Measurements from ENCODE around the gene ATRN. TPM values are rescaled to one million over a fixed set of nuclear protein-coding genes. Genes with fewer than 3 reads are reported as not detected.

ATRN gene
- total and polyA plus RNA-seq, 4 experiments from 2014 or later: 4.0 to 12.5 (median 10.1) TPM

DNA sequence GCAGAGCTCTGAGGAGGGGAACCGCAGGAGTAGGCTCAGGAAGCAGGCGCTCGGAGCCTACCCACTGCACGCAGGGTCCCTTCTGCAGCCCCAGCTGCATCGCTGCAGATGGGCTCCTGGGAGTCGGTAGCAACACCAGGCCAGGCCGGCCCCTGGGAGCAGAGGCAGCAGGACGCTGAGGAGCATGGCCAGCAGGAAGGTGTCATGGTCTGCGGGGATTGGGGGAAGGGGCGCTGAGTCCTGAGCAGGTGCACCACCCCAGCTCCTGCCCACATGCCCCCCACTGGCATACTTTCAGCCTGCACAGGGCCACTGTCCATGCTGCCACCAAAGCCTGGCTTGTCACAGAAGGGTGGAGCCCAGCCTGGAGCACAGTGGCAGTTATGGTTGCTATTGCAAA, 200.1 kb downstream of the ATRN start:
- no peaks in the 10 kb centered on the region for H3K36me3 ChIP-seq (ENCODE audit: insufficient read depth, low read length)
- H3K27me3 ChIP-seq (ENCODE audit: insufficient read depth, low read length): peaks cover 18% of the 10 kb centered on the region
- intact Hi-C loops (cut with micrococcal nuclease): no loop called here
- Mint-ChIP-seq H3K4me3 (no peak overlapping the region), H3K27me3 (peaks cover 27 to 35% of the 10 kb centered on the region in 2 donors), H3K36me3 (no peaks in the 10 kb centered on the region), H3K27ac (no peak overlapping the region), H3K9me3 (peaks cover 0 to 2% (median 0%) of the 10 kb centered on the region in 8 donors), H3K4me1 (peaks cover 9 to 29% (median 15%) of the 10 kb centered on the region in 4 donors)
- H3K4me3 ChIP-seq (ENCODE audit: low read length in 2 of 2): no peak overlapping the region
- peaks cover 10% of the 10 kb centered on the region for H3K4me1 ChIP-seq (ENCODE audit: insufficient read depth, low read length)
- ChIA-PET POLR2A (ENCODE audit: partially characterized antibody) (no interaction called here), CTCF (ENCODE audit: partially characterized antibody) (no interaction called here)
- H3K9me3 ChIP-seq (ENCODE audit: control insufficient read depth in 1 of 2, low read length in 2 of 2): no peaks in the 10 kb centered on the region
- DNase-seq: no peak
- no peak overlapping the region for H3K27ac ChIP-seq (ENCODE audit: low read depth, low read length)

GRCh38 chr20:3671986-3672546, 201.2 kb downstream of the ATRN start:
- H3K27ac Mint-ChIP-seq: no peak overlapping the region
- peaks cover 5 to 24% (median 12%) of the 10 kb centered on the region in 4 donors for H3K4me1 Mint-ChIP-seq
- H3K9me3 Mint-ChIP-seq: peaks cover 0 to 2% (median 0%) of the 10 kb centered on the region in 8 donors
- H3K36me3 Mint-ChIP-seq: no peaks in the 10 kb centered on the region
- no peak for DNase-seq
- peaks cover 18% of the 10 kb centered on the region for H3K27me3 ChIP-seq (ENCODE audit: insufficient read depth, low read length)
- H3K4me1 ChIP-seq (ENCODE audit: insufficient read depth, low read length): peaks cover 3% of the 10 kb centered on the region
- H3K27ac ChIP-seq (ENCODE audit: low read depth, low read length): no peak overlapping the region
- peak overlapping the region in 1 of 8 donors; percentile 41 for H3K4me3 Mint-ChIP-seq
- POLR2A ChIA-PET (ENCODE audit: partially characterized antibody): no interaction called here
- H3K9me3 ChIP-seq (ENCODE audit: control insufficient read depth in 1 of 2, low read length in 2 of 2): no peaks in the 10 kb centered on the region
- no peaks in the 10 kb centered on the region for H3K36me3 ChIP-seq (ENCODE audit: insufficient read depth, low read length)
- CTCF ChIA-PET (ENCODE audit: partially characterized antibody): no interaction called here
- H3K27me3 Mint-ChIP-seq: peaks cover 30 to 39% of the 10 kb centered on the region in 2 donors
- H3K4me3 ChIP-seq (ENCODE audit: low read length in 2 of 2): no peak overlapping the region
- intact Hi-C loops (cut with micrococcal nuclease): no loop called here

- Mint-ChIP-seq H3K27me3 (peaks cover 30 to 38% of the 10 kb centered on the region in 2 donors), H3K4me1 (peaks cover 5 to 19% (median 9%) of the 10 kb centered on the region in 4 donors), H3K36me3 (no peaks in the 10 kb centered on the region), H3K4me3 (peak overlapping the region in 3 of 8 donors; percentile 41 to 58 (median 52)), H3K27ac (no peak overlapping the region), H3K9me3 (peaks cover 0 to 2% (median 0%) of the 10 kb centered on the region in 8 donors)
- no peak for DNase-seq
- H3K9me3 ChIP-seq (ENCODE audit: control insufficient read depth in 1 of 2, low read length in 2 of 2): no peaks in the 10 kb centered on the region
- POLR2A ChIA-PET (ENCODE audit: partially characterized antibody): no interaction called here
- intact Hi-C loops (cut with micrococcal nuclease): no loop called here
- H3K36me3 ChIP-seq (ENCODE audit: insufficient read depth, low read length): no peaks in the 10 kb centered on the region
- no peak overlapping the region for H3K4me3 ChIP-seq (ENCODE audit: low read length in 2 of 2)
- peaks cover 18% of the 10 kb centered on the region for H3K27me3 ChIP-seq (ENCODE audit: insufficient read depth, low read length)
- H3K27ac ChIP-seq (ENCODE audit: low read depth, low read length): no peak overlapping the region
- CTCF ChIA-PET (ENCODE audit: partially characterized antibody): no interaction called here
- peaks cover 3% of the 10 kb centered on the region for H3K4me1 ChIP-seq (ENCODE audit: insufficient read depth, low read length)
Measured at GRCh38 chr20:3672547-3673171, 201.8 kb downstream of the ATRN start.

GRCh38 chr20:3673221-3674070, 202.6 kb downstream of the ATRN start:
- Mint-ChIP-seq H3K27me3 (peaks cover 30 to 35% of the 10 kb centered on the region in 2 donors), H3K4me3 (peak overlapping the region in 2 of 8 donors; percentile 52 to 58), H3K27ac (no peak overlapping the region), H3K9me3 (no peaks in the 10 kb centered on the region), H3K4me1 (peaks cover 5 to 19% (median 9%) of the 10 kb centered on the region in 4 donors), H3K36me3 (no peaks in the 10 kb centered on the region)
- Histone ChIP-seq H3K9me3 (ENCODE audit: control insufficient read depth in 1 of 2, low read length in 2 of 2) (no peaks in the 10 kb centered on the region), H3K36me3 (ENCODE audit: insufficient read depth, low read length) (no peaks in the 10 kb centered on the region), H3K4me1 (ENCODE audit: insufficient read depth, low read length) (peaks cover 3% of the 10 kb centered on the region), H3K27ac (ENCODE audit: low read depth, low read length) (no peak overlapping the region), H3K27me3 (ENCODE audit: insufficient read depth, low read length) (peaks cover 18% of the 10 kb centered on the region), H3K4me3 (ENCODE audit: low read length in 2 of 2) (no peak overlapping the region)
- no peak for DNase-seq
- ChIA-PET CTCF (ENCODE audit: partially characterized antibody) (no interaction called here), POLR2A (ENCODE audit: partially characterized antibody) (no interaction called here)
- intact Hi-C loops (cut with micrococcal nuclease): no loop called here

GRCh38 chr20:3674447-3674846, 203.6 kb downstream of the ATRN start:
- H3K27me3 Mint-ChIP-seq: peaks cover 34 to 41% of the 10 kb centered on the region in 2 donors
- Histone ChIP-seq H3K36me3 (ENCODE audit: insufficient read depth, low read length) (no peaks in the 10 kb centered on the region), H3K4me1 (ENCODE audit: insufficient read depth, low read length) (peaks cover 3% of the 10 kb centered on the region), H3K4me3 (ENCODE audit: low read length in 2 of 2) (no peak overlapping the region), H3K27me3 (ENCODE audit: insufficient read depth, low read length) (peaks cover 18% of the 10 kb centered on the region), H3K9me3 (ENCODE audit: control insufficient read depth in 1 of 2, low read length in 2 of 2) (no peaks in the 10 kb centered on the region), H3K27ac (ENCODE audit: low read depth, low read length) (no peak overlapping the region)
- intact Hi-C loops (cut with micrococcal nuclease): no loop called here
- DNase-seq: no peak
- H3K27ac Mint-ChIP-seq: no peak overlapping the region
- ChIA-PET CTCF (ENCODE audit: partially characterized antibody) (interaction anchor here (0.9 to 1.5 kb wide), 3 partner anchors 9 to 50 kb away, joined by 3 read pairs; no protein-coding TSS in a partner anchor), POLR2A (ENCODE audit: partially characterized antibody) (no interaction called here)
- no peaks in the 10 kb centered on the region for H3K9me3 Mint-ChIP-seq
- H3K4me1 Mint-ChIP-seq: peaks cover 5 to 19% (median 9%) of the 10 kb centered on the region in 4 donors
- no peaks in the 10 kb centered on the region for H3K36me3 Mint-ChIP-seq
- no peak overlapping the region for H3K4me3 Mint-ChIP-seq

DNA sequence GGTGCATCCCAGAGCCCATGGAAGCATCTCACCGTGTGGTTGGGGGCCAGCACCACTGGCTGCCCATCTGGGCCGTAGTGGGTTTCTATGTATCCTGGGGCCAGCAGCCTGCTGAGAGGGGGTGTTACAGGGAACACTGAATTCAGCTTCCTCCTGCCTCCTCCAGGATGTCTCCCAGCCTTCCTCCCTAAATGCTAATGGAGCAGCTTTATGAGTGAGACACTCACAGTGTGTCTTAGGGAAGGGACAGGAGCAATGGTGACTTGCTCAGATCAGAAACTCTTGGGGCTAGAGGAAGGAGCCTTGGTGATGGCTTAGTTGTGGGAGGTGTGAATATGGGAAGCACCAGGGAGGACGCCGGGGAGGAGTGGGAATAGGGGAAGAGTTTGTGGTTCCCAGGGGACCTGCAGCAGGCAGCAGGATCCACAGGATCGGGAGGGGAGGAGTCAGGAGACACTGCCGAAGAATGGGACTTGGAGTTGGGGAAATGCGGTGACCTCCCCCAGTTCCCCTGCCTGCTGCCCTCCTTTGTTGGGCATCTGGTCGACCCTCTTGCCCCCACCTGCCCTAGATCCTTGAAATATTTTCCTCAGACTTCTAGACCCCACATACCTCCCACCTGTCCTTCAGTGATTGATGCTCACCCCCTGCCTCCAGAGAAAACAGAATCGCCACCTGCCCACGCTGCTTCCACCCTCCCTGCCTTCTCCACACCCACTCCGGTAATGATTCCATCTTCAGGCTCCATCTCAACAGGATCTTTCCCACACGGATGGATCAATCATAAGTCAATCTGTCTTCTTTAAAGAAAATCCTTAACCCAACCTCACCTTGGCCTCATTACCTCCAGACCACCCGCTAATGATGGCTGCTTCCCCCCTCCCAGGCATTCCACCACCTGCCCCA, 204.4 kb downstream of the ATRN start:
- Mint-ChIP-seq H3K4me1 (peaks cover 5 to 13% (median 9%) of the 10 kb centered on the region in 4 donors), H3K27ac (no peak overlapping the region), H3K27me3 (peaks cover 36 to 39% of the 10 kb centered on the region in 2 donors), H3K9me3 (no peaks in the 10 kb centered on the region), H3K36me3 (no peaks in the 10 kb centered on the region), H3K4me3 (no peak overlapping the region)
- peaks cover 3% of the 10 kb centered on the region for H3K4me1 ChIP-seq (ENCODE audit: insufficient read depth, low read length)
- ChIA-PET POLR2A (ENCODE audit: partially characterized antibody) (no interaction called here), CTCF (ENCODE audit: partially characterized antibody) (interaction anchor here (0.9 to 1.6 kb wide), 4 partner anchors 9 to 51 kb away, joined by 3 to 5 read pairs (median 3); no protein-coding TSS in a partner anchor)
- DNase-seq: no peak
- H3K27ac ChIP-seq (ENCODE audit: low read depth, low read length): no peak overlapping the region
- intact Hi-C loops (cut with micrococcal nuclease): no loop called here
- H3K9me3 ChIP-seq (ENCODE audit: control insufficient read depth in 1 of 2, low read length in 2 of 2): no peaks in the 10 kb centered on the region
- H3K36me3 ChIP-seq (ENCODE audit: insufficient read depth, low read length): no peaks in the 10 kb centered on the region
- no peak overlapping the region for H3K4me3 ChIP-seq (ENCODE audit: low read length in 2 of 2)
- peaks cover 18% of the 10 kb centered on the region for H3K27me3 ChIP-seq (ENCODE audit: insufficient read depth, low read length)

Data from CD4-positive, alpha-beta memory T cell (primary cell).